GM23338 (cell line): ENCODE data around the gene MEIG1. TPM values are rescaled to one million over a fixed set of nuclear protein-coding genes. Genes with fewer than 3 reads are reported as not detected.

ENCODE experiments used
- ATAC-seq: fragments of 200-7000 bp; cut with Tn5 transposase; 3 replicates; pipeline ENCODE4 v1.9.1; 2020
- DNase-seq: peaks from one replicate; pipeline ENCODE4 v3.0.0-alpha.2; 2015; ENCODE audit warnings: low spot score
- H2AFZ ChIP-seq: fragments of 200-600 bp; sonication (generic); 2 replicates; pipeline ENCODE4 v1.8.0; 2016; ENCODE audit warnings: antibody characterized with exemption, mild to moderate bottlenecking, moderate library complexity
- H3F3A ChIP-seq: fragments of 200-600 bp; sonication (generic); replicated peaks from 2 replicates; pipeline ENCODE4 v1.8.0; 2017; ENCODE audit warnings: antibody characterized with exemption, mixed run types, low read depth
- H3K27ac ChIP-seq: fragments of 200-600 bp; sonication (generic); 2 replicates; pipeline ENCODE4 v1.6.1; 2016; ENCODE audit warnings: low read depth
- H3K27me3 ChIP-seq: fragments of 200-600 bp; sonication (generic); 2 replicates; pipeline ENCODE4 v1.8.0; 2016; ENCODE audit warnings: mild to moderate bottlenecking, mixed run types, moderate library complexity; ENCODE audit not compliant: insufficient read depth
- H3K36me3 ChIP-seq: fragments of 200-600 bp; sonication (generic); 2 replicates; pipeline ENCODE4 v1.8.0; 2016; ENCODE audit warnings: mild to moderate bottlenecking; ENCODE audit not compliant: insufficient read depth
- H3K4me1 ChIP-seq: fragments of 200-600 bp; sonication (generic); 2 replicates; pipeline ENCODE4 v1.8.0; 2016; ENCODE audit warnings: mild to moderate bottlenecking, moderate library complexity; ENCODE audit not compliant: insufficient read depth
- H3K4me2 ChIP-seq: fragments of 200-600 bp; sonication (generic); 2 replicates; pipeline ENCODE4 v1.7.1; 2017; ENCODE audit warnings: mixed run types
- H3K4me3 ChIP-seq: fragments of 200-600 bp; sonication (generic); 2 replicates; pipeline ENCODE4 v1.6.1; 2016; ENCODE audit warnings: mixed run types
- H3K79me2 ChIP-seq: fragments of 200-600 bp; sonication (generic); replicated peaks from 2 replicates; pipeline ENCODE4 v1.8.0; 2017; ENCODE audit warnings: mild to moderate bottlenecking; ENCODE audit not compliant: insufficient read depth
- H3K9me2 ChIP-seq: fragments of 200-600 bp; sonication (generic); 2 replicates; pipeline ENCODE4 v1.8.0; 2017; ENCODE audit not compliant: insufficient read depth
- H4K20me1 ChIP-seq: fragments of 200-600 bp; sonication (generic); replicated peaks from 2 replicates; pipeline ENCODE4 v1.8.0; 2017; ENCODE audit warnings: mild to moderate bottlenecking; ENCODE audit not compliant: insufficient read depth
- H3K27ac Mint-ChIP-seq: 2 replicates; pipeline ENCODE4 v1.8.0; 2020; ENCODE audit warnings: inconsistent platforms, mild to moderate bottlenecking, moderate library complexity, mixed read lengths
- H3K27me3 Mint-ChIP-seq: 3 replicates; pipeline ENCODE4 v1.8.0; 2022; ENCODE audit warnings: low read depth, mild to moderate bottlenecking, moderate library complexity, mixed read lengths, inconsistent platforms; ENCODE audit not compliant: insufficient read depth, poor library complexity
- H3K36me3 Mint-ChIP-seq: 3 replicates; pipeline ENCODE4 v1.8.0; 2021; ENCODE audit warnings: low read depth, mild to moderate bottlenecking, inconsistent platforms, moderate library complexity, mixed read lengths
- H3K4me1 Mint-ChIP-seq: 3 replicates; pipeline ENCODE4 v1.8.0; 2020; ENCODE audit warnings: mild to moderate bottlenecking, inconsistent platforms, mixed read lengths
- H3K4me3 Mint-ChIP-seq: 3 replicates; pipeline ENCODE4 v1.8.0; 2021; ENCODE audit warnings: moderate library complexity, mild to moderate bottlenecking, inconsistent platforms, mixed read lengths
- H3K9me3 Mint-ChIP-seq: 3 replicates; pipeline ENCODE4 v1.8.0; 2020; ENCODE audit warnings: moderate library complexity, mild to moderate bottlenecking, inconsistent platforms, mixed read lengths
- CREB1 ChIP-seq: fragments of 250-450 bp; sonication (Bioruptor Pico); IDR thresholded peaks from 2 replicates; pipeline ENCODE4 v1.5.0; 2020; ENCODE audit warnings: low read depth, mild to moderate bottlenecking, moderate library complexity
- CTCF ChIP-seq, 2 experiments: fragments of 200-600 bp in 1 of 2; sonication (generic) in 1 of 2; conservative IDR thresholded peaks; 2 replicates each; pipeline versions ENCODE4 v1.5.1 to v1.6.1; 2016 to 2017; ENCODE audit warnings: antibody characterized with exemption in 2 of 2, low read depth in 2 of 2, mild to moderate bottlenecking in 2 of 2, moderate library complexity in 1 of 2
- ETS1 ChIP-seq: IDR thresholded peaks from 2 replicates; pipeline ENCODE4 v1.6.1; 2016; ENCODE audit warnings: antibody characterized with exemption
- EZH2 ChIP-seq: fragments of 200-600 bp; sonication (generic); IDR thresholded peaks from one replicate; pipeline ENCODE4 v1.8.0; 2017; ENCODE audit warnings: antibody characterized with exemption, mild to moderate bottlenecking, low read depth; ENCODE audit not compliant: unreplicated experiment
- EZH2phosphoT487 ChIP-seq: fragments of 200-600 bp; sonication (generic); IDR thresholded peaks from one replicate; pipeline ENCODE4 v1.8.1; 2018; ENCODE audit warnings: antibody characterized with exemption; ENCODE audit not compliant: unreplicated experiment
- JUNB ChIP-seq: IDR thresholded peaks from one replicate; pipeline ENCODE4 v1.6.1; 2016; ENCODE audit warnings: antibody characterized with exemption; ENCODE audit not compliant: unreplicated experiment
- NANOG ChIP-seq: IDR thresholded peaks from 2 replicates; pipeline ENCODE4 v1.6.1; 2016; ENCODE audit warnings: antibody characterized with exemption, borderline replicate concordance
- POLR2AphosphoS5 ChIP-seq: IDR thresholded peaks from 2 replicates; pipeline ENCODE4 v1.6.1; 2016; ENCODE audit warnings: antibody characterized with exemption, low read depth
- REST ChIP-seq: IDR thresholded peaks from one replicate; pipeline ENCODE4 v1.6.1; 2018; ENCODE audit warnings: antibody characterized with exemption; ENCODE audit not compliant: unreplicated experiment
- STAT1 ChIP-seq: IDR thresholded peaks from one replicate; pipeline ENCODE4 v1.6.1; 2016; ENCODE audit warnings: antibody characterized with exemption; ENCODE audit not compliant: unreplicated experiment
- ZNF114 ChIP-seq: fragments of 250-450 bp; sonication (Bioruptor Pico); IDR thresholded peaks from 2 replicates; pipeline ENCODE4 v1.5.0; 2020; ENCODE audit warnings: mild to moderate bottlenecking, moderate library complexity
- ZNF331 ChIP-seq: fragments of 250-450 bp; sonication (Bioruptor Pico); IDR thresholded peaks from 2 replicates; pipeline ENCODE4 v1.5.0; 2020; ENCODE audit warnings: low read depth, mild to moderate bottlenecking, moderate library complexity
- polyA plus RNA-seq: library from polyadenylated mRNA; unstranded; fragments of >200 nt; fragmentation: Nextera tagmentation; extraction: Ambion mirVana; gene quantifications from 2 replicates; pipeline ENCODE4 v1.2.1, GENCODE V29; 2016
- total RNA-seq: library from RNA; depleted of rRNA; stranded (reverse); fragments of >200 nt; shearing (Covaris generic); gene quantifications from 2 replicates; pipeline ENCODE4 v1.2.3, GENCODE V29; 2014

MEIG1 gene
- total and polyA plus RNA-seq, 2 experiments from 2014 or later, result 1.2 TPM; not detected in 1

DNA sequence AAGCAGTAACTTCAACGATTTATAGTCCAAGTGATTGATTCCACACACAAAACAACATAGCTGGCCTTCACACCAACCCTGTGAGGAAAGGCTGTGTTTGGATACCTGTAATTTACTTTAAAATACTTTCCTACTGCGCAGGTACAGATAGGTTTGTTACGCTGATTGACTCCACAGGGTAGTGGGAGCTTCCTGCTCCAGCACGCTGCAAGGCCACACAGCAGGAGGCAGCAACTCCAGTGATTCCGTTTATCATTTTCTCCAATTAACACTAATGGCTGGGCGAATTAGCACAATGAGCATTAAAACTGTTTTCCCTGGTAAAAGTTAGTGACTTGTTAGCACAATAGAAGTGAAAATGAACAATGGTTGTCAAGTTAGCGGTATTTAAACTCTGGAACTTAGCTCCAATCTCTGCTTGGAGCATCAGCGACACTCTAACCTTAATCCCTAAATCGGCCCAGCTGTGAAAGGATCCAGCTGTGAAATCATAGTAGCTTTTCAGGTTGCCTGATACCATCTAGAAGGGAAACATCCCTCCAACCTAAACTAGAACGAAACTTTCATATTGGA is 6.3 kb upstream of the MEIG1 start (continued):
- TF ChIP-seq STAT1 (no peak), ZNF331 (CRISPR knock-in tag) (no peak), NANOG (no peak; the same call in 1 of the 2 replicates), POLR2AphosphoS5 (no peak), CTCF (conservative IDR thresholded peaks at IDR 0.05; ENCODE audit: low read depth in 2 of 2) (no peak), JUNB (no peak), CREB1 (CRISPR knock-in tag) (no peak), EZH2 (no peak), REST (no peak), ETS1 (no peak)

DNA sequence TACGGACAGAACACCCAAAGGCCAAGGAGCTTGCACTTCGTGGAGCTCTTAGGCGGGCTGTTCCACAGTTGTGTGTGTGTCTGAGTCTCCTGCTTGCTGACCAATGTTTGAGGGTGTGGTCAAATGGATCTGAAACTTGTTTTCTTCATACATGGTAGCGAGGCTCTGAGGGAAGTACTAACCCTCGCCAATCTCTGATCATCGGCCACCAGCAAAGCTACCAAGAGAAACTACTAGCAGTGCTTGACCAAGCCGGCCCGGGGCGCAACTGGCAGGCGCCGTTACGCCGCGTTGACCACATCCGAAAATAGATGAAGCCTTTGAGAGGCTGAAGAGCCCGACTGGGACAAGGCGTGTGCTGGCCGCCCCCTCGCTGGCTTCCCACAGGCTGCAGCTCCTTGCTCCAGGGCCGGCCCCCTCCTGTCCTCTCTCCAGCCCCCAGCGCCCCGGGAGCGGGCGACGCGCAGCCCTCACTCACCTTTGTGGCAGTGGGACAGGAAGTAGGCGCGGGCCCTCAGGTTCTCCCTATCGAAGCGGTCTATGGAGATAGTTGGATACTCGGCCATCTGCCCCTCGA is 5.7 kb upstream of the MEIG1 start:
- Mint-ChIP-seq H3K4me1 (peaks cover 19% of the 10 kb centered on the region), H3K27ac (peak overlapping the region; percentile 80; the same call in 1 of the 2 replicates), H3K4me3 (peak overlapping the region; percentile 90), H3K9me3 (no peaks in the 10 kb centered on the region; the same call in 1 of the 3 replicates), H3K36me3 (peaks cover 7% of the 10 kb centered on the region; the same call in 1 of the 3 replicates), H3K27me3 (peaks cover 35% of the 10 kb centered on the region)
- H3K4me2 ChIP-seq, result peak overlapping the region; percentile 97
- H3K9me2 ChIP-seq, result no peaks in the 10 kb centered on the region
- H2AFZ ChIP-seq, result peak overlapping the region; percentile 85
- peak overlapping the region; percentile 81 for H3K4me3 ChIP-seq
- TF ChIP-seq ETS1, result no peak
- TF ChIP-seq EZH2, result no peak
- TF ChIP-seq POLR2AphosphoS5, result no peak
- no peak for TF ChIP-seq EZH2phosphoT487
- no peak for TF ChIP-seq CREB1 (CRISPR knock-in tag)
- no peak for TF ChIP-seq ZNF331 (CRISPR knock-in tag)
- no peak for TF ChIP-seq STAT1
- TF ChIP-seq NANOG, result no peak
- no peak for TF ChIP-seq ZNF114 (CRISPR knock-in tag)
- no peak for TF ChIP-seq JUNB
- no peak for TF ChIP-seq REST
- H3K27ac ChIP-seq, result no peak overlapping the region
- H3K27me3 ChIP-seq, result peaks cover 33% of the 10 kb centered on the region
- peaks cover 8% of the 10 kb centered on the region for H3K4me1 ChIP-seq
- peaks cover 12% of the 10 kb centered on the region for H4K20me1 ChIP-seq
- H3K36me3 ChIP-seq, result peaks cover 5% of the 10 kb centered on the region; the same call in 1 of the 2 replicates
- DNase-seq (peak; percentile 59), ATAC-seq (peak; percentile 53)
- no peaks in the 10 kb centered on the region; the same call in 1 of the 2 replicates for H3K79me2 ChIP-seq
- peaks cover 7% of the 10 kb centered on the region for H3F3A ChIP-seq
